Central memory CD4-positive, alpha-beta T cell (primary cell): ENCODE data around the gene SIL1.
"Not testable (repeated sequence)": the region's sequence is repeated elsewhere in the genome, so short reads cannot be mapped to it uniquely, and the experiment has no call there.

Experiments
- DNase-seq: peaks from one replicate; pipeline ENCODE4 v3.0.0; 2022

Gene SIL1

GRCh38 chr5:139138109-139138508 is 60.1 kb downstream of the SIL1 start:
- DNase-seq: no peak

- DNase-seq: no peak
These were observed 60.5 kb downstream of the SIL1 start for GRCh38 chr5:139137697-139138096.

DNA sequence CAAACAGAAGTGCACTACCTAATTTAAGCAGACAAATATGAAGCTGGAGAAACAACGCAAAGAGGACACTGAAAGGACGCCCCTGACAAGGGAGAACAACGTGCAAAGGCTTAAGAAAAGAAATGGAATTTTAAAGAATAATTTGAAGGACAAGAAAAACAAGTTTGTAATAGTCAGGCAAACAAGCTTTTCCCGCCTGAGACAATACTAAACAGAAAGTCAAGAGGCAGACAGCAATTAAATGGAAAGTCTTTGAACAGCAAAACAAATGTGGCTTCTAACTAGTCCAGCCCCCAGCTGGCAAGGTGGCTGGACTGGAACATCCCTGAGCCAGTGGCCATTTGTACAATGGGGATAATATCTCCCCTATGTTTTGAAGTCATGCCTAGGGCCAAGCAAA is 63.3 kb downstream of the SIL1 start:
- no peak for DNase-seq

DNA sequence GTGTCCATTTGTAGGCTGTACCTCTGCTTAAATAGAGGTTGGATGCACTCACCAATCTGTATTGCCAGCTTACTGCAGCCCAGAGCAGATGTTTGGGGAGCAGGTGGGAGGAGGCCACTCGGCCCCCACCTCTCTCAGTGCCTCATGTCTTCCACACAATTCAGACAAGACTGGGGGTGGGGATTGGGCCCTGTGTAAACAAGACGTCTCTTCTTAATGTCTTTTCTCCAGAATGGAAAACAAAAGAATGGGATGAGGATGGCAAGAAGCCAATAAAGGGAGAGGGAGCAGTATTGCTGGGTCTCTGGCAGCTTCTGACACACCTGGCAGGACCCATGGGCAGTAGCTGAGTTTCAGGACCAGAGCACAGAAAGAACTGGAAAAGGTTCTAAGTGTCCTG is 64.9 kb downstream of the SIL1 start:
- DNase-seq: no peak

DNA sequence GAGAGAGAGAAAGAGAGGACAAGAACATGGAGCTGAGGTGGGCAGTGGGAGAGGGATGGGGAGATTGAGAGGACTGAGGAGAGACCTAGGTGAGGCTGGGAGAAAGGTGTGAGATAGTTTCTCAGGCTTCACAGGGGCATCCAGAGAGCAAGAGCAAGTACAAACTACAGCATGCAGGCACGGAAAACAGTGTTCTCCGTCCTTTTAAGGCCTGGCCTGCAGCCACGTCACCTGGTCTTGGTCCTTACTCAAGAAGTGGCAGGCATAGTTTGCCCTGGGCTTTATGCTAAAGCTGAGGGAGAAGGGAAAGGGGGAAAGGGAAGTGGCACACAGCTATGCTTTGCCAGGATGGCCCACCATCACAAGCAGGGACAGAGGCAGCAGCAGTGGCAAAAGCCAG is 65.7 kb downstream of the SIL1 start:
- DNase-seq: no peak

DNA sequence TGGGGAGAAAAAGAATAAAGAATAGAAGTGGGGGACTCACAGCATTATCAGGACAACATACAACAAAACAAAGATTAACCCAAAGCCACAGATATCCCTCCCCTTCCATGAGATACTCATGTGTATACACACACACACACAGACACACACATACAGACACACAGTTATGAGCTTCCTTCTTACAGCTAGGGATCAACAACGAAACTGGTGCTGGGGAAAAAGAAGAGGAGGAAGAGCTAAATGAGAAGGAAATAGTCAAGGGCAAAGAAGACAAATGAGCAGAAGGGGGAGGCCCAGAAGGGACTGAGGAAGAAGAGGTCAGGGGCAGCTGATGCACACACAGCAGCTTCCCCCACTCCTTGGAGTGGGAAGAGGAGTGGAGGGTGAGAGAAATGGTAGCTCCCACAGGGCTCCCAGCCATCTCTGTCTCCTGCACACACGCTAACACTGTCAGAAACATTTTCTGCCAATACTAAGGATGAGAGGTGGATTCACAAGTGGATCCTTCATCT is 66.2 kb downstream of the SIL1 start:
- DNase-seq: no peak

DNA sequence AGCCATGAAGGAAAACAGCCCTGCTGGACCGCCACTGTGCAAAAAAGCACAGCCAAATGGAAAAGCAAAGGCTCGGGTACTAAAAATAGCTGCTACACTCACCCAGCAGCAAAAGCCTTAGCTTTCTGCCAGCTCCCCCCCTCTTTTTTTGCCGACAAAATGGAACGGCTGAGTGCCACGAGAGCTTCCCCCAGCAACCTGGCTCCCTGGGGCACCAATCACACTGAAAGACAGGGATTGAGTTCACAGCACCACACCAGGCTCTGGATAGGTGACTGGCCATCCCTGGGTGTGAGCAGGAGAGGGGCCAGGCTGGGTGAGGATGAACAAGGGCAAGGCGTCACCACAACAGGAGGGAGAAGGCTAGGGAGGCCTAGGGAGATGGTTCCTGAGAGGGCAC is 66.7 kb downstream of the SIL1 start:
- no peak for DNase-seq

- no peak for DNase-seq
These were observed 67.1 kb downstream of the SIL1 start for GRCh38 chr5:139131062-139131461.

- no peak for DNase-seq
These were observed 68.0 kb downstream of the SIL1 start for GRCh38 chr5:139130214-139130613.

GRCh38 chr5:139126711-139127111 is 71.5 kb downstream of the SIL1 start:
- no peak for DNase-seq

GRCh38 chr5:139125991-139126390 is 72.2 kb downstream of the SIL1 start:
- DNase-seq: no peak

DNA sequence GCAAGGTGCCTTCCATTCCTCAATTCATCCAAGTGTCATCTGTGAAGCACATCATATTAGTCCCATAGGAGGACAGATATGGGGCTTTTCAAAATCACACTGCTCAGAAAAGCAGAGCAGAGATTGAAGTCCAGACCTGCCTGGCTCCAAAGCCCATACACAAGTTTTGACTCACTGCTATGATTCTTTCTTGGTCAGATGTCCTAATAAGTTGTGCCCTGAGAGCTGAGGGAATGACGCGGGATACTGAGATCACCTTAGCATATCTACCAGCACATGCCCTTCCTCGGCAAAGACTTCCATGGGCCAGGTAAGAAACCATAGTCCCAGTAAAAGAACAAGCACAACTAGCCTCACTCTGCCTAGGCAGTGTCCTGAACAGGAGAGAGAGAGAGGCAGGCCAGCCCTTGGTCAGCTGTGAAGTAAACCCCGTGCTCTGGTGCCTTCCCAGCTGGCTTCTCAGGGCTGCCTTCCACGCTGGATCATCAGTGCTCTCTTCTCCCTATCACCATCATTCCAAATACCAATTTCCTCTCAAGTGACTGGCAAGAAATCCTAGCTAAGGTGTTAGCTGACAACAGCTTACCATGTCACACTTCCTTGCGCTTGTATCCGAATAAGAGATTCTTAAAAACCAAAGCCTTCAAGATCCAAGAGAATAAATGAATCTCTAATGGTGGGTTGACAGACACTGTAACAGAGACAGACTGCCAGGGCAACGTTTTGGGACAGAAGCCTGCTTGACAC is 73.2 kb downstream of the SIL1 start:
- no peak for DNase-seq

- no peak for DNase-seq
These were observed 77.0 kb downstream of the SIL1 start for GRCh38 chr5:139121120-139121519.

- DNase-seq: no peak
These were observed 77.6 kb downstream of the SIL1 start for GRCh38 chr5:139120521-139120920.

GRCh38 chr5:139118804-139119203 is 79.4 kb downstream of the SIL1 start:
- no peak for DNase-seq

- no peak for DNase-seq
These were observed 80.8 kb downstream of the SIL1 start for GRCh38 chr5:139117342-139117884.

DNA sequence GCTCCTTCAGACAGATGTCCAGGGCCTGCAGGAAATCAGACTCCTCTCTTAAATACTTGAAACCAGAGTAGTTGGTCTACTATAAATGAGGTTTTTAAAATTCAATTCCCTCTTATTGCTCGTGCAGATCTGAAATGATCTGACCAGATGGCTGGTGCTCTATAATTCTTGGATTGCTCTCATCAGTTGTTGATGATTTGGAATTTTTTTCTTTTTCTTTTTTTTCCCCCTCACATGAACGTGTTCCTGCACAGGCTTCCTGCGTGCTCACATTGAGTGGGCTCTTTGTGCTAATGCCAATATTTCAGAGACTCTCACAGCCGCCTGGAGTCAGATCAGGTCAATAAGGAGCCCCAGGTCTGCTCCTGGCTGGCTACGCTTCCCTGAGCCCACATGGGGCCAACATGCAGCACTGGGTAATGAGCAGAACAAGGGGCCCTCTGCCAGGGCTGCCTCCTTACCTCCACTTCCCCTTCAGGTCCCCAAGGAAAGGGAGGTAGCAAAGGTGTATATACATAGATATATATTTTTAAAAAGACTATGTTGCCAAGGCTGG is 82.0 kb downstream of the SIL1 start:
- no peak for DNase-seq

- DNase-seq: no peak
These were observed 84.3 kb downstream of the SIL1 start for GRCh38 chr5:139113892-139114291.

DNA sequence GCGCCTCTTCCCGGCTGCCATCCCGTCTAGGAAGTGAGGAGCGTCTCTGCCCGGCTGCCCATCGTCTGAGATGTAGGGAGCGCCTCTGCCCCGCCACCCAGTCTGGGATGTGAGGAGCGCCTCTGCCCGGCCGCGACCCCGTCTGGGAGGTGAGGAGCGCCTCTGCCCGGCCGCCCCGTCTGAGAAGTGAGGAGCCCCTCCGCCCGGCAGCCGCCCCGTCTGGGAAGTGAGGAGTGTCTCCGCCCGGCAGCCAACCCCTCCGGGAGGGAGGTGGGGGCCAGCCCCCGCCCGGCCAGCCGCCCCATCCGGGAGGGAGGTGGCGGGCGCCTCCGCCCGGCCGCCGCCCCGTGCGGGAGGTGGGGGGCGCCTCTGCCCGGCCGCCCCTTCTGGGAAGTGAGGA is 85.8 kb downstream of the SIL1 start:
- DNase-seq: not testable (repeated sequence)

DNA sequence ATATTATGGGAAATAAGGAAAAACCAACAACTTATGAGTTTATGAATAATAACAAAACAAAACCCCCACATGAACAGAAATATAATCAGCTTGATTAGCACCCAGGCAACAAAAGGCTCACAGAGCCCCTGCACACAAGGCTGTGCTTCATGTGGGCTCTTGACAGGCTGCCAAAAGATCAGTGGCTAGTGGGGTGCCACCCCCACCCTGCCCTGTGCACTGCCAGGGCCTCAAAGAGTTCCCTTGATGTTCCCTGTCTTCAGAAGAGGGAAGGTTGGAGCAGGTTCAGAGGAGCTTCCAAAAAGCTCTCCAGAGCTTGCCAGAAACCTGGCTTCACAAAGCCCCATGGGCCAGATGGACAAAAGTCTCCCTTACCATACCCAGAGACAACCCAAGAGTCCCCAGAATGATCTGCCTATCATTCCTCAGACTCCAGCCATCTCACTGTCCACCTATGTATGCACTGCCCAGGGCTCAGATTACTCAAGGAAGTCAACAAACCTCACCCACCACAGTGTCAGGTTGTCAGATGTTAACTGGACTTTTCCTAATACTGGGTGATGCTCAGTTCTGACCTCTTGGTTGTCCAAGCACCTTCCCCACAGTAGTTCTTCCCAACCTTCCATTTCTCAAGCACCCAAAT is 87.5 kb downstream of the SIL1 start:
- no peak for DNase-seq

GRCh38 chr5:139108063-139108824 is 89.9 kb downstream of the SIL1 start:
- no peak for DNase-seq

DNA sequence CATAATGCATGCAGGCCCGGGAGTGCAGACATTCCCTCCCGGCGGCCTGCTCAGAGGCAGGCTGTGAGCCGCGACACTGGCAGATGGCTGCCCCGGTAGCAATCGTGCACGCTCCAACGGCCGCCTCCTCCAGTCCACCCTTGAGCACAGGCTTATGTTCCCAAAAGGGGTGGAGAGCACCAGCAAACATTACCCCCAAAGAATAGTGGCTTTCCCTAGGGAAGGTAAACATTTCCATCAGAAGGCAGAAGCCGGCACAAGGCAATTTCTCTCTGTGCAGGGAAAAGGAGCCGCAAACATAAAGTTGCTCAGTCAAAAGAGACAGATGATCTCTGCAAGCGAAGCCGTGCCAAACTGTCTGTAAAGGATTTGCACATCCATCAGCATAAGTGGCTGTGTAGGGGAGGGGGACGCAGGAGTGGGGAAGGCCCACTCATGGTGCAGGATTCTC is 92.5 kb downstream of the SIL1 start:
- DNase-seq: no peak
